Stimulated activated naive CD8-positive, alpha-beta T cell treated with anti-CD3 and anti-CD28 coated beads, Interleukin-15, amount 100 ng/mL, for 72 hours (primary cell): ENCODE results near the gene NDUFA8.

Source experiments
- ATAC-seq: fragments of 150-1000 bp; cut with Tn5 transposase; 2 replicates; pipeline ENCODE4 v1.10.0; 2021; ENCODE audit warnings: mild to moderate bottlenecking, moderate library complexity
- DNase-seq, 2 donors: peaks; one replicate each; pipeline ENCODE4 v3.0.0; 2021 to 2022
- H3K27ac Mint-ChIP-seq, 2 donors: one replicate each; pipeline ENCODE4 v1.8.0; 2022; ENCODE audit warnings: mild to moderate bottlenecking in 2 of 2, mixed read lengths in 2 of 2, moderate library complexity in 2 of 2
- H3K27me3 Mint-ChIP-seq: one replicate; pipeline ENCODE4 v1.8.0; 2022; ENCODE audit warnings: mixed read lengths
- H3K4me1 Mint-ChIP-seq: one replicate; pipeline ENCODE4 v1.8.0; 2022; ENCODE audit warnings: mild to moderate bottlenecking, mixed read lengths
- H3K4me3 Mint-ChIP-seq, 2 donors: one replicate each; pipeline ENCODE4 v1.8.0; 2022; ENCODE audit warnings: mild to moderate bottlenecking in 2 of 2, mixed read lengths in 2 of 2, moderate library complexity in 1 of 2
- H3K9me3 Mint-ChIP-seq, 2 donors: one replicate each; pipeline ENCODE4 v1.8.0; 2022; ENCODE audit warnings: mixed read lengths in 2 of 2

The NDUFA8 gene

DNA sequence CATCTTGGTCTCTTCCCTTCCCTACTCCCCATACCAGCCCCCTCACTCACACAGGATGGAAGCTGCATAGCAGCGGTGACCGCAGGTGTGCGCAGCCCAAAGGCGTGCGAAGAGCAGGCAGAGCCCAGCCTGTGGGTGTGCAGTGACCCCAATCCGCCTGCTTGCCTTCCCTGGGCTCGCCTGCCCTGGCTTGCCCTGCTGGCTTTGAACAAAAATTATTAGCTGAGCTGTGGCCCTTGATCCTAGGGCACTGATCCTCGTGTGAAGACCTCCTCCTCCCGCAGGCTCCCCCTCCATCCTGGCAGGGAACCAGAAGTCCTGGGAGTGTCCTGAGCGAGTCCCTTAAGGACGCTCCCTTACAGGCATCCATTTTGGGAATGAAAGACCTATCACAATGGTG, 32.0 kb upstream of the NDUFA8 start:
- ATAC-seq (no peak), DNase-seq (no peak)
- Mint-ChIP-seq H3K27me3 (no peaks in the 10 kb centered on the region), H3K4me3 (no peak overlapping the region), H3K4me1 (no peaks in the 10 kb centered on the region), H3K27ac (peak overlapping the region in 1 of 2 donors; percentile 78), H3K9me3 (no peaks in the 10 kb centered on the region)

DNA sequence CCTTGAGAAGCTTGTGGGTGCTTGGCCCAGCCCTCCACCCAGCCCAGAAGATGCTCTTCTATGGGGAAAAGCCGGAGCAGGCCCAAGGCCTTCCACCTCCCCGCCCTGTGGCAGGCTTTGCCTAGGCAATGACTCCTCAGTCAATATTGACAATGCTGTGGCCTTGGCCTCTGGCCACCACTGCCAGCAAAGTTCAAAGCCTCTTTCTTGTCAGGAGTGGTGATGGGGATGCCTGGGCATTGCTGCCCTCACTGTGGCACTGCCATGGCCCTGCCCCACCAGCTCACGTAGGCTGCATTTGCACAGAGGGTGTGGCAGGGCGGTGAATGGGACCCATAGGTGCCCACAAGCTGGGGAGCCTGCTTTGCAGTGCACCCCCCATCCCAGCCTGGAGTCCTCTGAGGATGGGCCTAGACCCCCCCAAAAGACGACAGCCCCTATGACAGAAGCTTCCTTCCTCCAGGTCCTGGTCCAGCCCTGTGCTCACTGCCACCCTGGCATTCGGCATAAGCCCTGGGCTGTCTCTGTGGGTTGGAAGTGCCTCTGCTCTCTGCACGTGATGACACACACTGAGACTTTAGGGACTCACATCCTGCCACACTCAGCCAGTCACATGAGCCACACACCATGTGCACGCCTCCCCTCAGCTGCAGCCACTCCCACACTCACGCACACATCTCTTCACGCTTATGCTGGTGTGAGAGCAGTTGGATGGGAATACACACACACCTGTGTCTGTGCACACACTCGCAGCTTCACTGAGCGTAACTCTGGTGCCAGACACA, 31.2 kb upstream of the NDUFA8 start:
- ATAC-seq (peak; percentile 45), DNase-seq (no peak)
- Mint-ChIP-seq H3K9me3 (no peaks in the 10 kb centered on the region), H3K27me3 (no peaks in the 10 kb centered on the region), H3K4me3 (no peak overlapping the region), H3K27ac (peak overlapping the region in 1 of 2 donors; percentile 28), H3K4me1 (no peaks in the 10 kb centered on the region)

DNA sequence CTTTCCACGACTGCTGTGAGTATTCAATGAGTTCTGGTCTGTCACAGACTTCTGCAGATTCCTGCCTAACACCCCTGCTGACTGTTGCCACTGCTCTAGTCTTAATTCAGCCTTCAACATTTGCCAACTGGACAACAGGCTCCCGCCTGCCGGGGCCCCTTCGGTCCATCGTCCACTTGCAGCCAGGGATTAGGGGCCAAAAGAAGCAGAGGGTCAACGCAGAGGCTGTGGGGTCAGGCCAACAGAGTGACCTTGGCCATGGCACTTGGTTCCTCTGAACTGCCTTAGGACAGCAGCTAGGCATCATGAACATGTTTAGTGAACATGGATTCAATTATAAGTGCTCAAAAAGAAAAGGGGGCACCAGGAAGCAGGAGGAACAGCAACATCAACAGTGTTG, 28.8 kb upstream of the NDUFA8 start:
- no peak for ATAC-seq
- H3K27me3 Mint-ChIP-seq = peaks cover 3% of the 10 kb centered on the region
- no peaks in the 10 kb centered on the region for H3K4me1 Mint-ChIP-seq
- DNase-seq = no peak
- no peak overlapping the region for H3K4me3 Mint-ChIP-seq
- no peak overlapping the region for H3K27ac Mint-ChIP-seq
- H3K9me3 Mint-ChIP-seq = no peaks in the 10 kb centered on the region

DNA sequence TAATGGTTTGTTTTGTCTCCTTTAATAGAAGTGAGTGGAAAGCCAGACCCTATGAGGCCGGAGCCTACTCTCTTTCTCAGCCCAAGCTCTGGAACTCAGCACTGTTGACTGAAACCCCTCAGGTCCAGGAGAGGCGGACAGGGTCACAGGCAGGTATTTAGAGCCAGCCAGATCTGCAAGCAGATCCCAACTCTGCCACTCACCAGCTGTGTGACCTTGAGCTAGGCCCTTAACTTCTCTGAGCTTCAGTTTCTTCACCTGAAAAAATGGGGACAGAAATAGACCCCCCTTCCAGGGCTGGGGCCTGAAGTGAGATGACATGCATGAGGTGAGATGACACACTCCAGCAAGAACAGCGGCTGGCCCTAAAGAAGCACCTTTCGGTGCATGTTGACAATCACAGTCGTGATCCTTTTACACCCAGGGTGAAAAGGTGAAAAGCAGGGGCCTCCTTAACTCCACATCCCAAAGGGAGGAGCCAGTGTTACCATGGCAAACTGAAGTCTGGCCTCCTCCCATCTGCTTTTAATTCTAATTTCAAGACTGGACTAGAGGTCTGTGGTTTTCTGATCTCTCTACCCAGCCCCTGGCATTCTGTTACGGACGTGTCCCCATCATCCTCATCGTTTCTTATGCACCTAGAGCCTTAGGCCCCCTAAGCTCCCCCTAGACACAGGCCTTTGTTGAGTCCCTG, 27.3 kb upstream of the NDUFA8 start:
- no peak for DNase-seq
- no peak overlapping the region for H3K4me3 Mint-ChIP-seq

DNA sequence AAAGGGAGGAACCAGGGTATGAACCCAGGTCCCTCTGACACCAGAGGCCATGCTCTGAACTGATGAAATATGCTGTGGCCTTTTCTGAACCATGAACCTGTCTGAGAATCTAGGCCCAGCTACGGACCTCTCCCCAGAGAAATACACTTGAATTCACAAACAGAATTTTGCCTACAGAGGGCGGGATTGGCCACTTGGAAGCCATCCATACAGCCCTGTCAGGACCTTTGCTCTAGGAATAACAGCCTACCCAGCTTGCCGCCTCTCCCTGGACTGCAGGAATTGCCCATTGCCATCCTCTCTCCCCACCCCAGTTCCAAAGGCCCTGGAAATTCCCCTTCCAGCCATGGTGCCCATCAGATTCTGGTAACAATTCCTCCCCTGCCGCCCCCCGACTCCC, 26.7 kb upstream of the NDUFA8 start:
- H3K27me3 Mint-ChIP-seq = peaks cover 14% of the 10 kb centered on the region
- DNase-seq = no peak
- H3K4me3 Mint-ChIP-seq = no peak overlapping the region

More for the DNA sequence above, 27.3 kb upstream of the NDUFA8 start:
- no peak for ATAC-seq
- Mint-ChIP-seq H3K27me3 (peaks cover 11% of the 10 kb centered on the region), H3K4me1 (no peaks in the 10 kb centered on the region), H3K27ac (no peak overlapping the region), H3K9me3 (no peaks in the 10 kb centered on the region)

DNA sequence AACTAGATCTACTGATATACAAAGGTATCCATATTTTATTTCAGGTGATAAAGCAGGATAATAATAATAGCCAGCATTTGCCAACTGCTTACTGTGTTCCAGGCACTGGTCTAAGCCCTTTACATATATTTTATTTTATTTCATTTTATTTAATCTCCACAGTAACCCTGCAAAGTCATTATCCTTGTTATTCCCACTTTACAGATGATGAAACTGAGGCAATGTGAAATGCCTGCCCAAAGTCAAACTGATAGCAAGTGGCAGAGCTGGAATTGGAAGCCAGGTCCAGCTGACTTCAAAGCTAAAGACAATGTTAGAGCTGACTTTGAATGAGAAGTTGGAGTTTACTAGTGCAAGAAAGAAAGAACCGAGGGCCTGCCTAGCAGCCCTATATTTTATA, 25.0 kb upstream of the NDUFA8 start:
- peaks cover 19% of the 10 kb centered on the region for H3K27me3 Mint-ChIP-seq
- H3K9me3 Mint-ChIP-seq = no peaks in the 10 kb centered on the region
- no peak overlapping the region for H3K27ac Mint-ChIP-seq
- no peaks in the 10 kb centered on the region for H3K4me1 Mint-ChIP-seq
- no peak overlapping the region for H3K4me3 Mint-ChIP-seq
- DNase-seq = no peak
- ATAC-seq = no peak

More for the DNA sequence above, 26.7 kb upstream of the NDUFA8 start:
- Mint-ChIP-seq H3K4me1 (no peaks in the 10 kb centered on the region), H3K9me3 (no peaks in the 10 kb centered on the region), H3K27ac (no peak overlapping the region)
- no peak for ATAC-seq

DNA sequence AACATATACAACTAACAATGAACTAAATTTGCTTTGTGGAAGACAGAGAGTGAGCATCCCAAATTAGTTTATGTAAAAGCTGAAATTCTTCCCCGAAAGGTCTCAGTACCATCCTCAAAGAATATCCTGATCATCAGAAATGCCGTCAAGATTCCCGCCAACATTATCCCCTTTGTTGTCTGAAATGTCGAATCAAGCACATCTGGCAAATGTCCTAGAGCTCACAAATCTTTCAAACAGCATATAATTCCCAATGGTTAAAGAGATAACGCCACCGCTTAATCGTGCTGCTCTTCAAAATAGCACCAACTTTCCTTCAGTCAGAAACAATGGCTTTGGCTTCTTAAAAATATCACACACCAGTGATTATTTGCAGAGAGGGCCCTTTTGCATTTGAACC, 23.9 kb upstream of the NDUFA8 start:
- DNase-seq (no peak), ATAC-seq (no peak)
- Mint-ChIP-seq H3K27me3 (peaks cover 19% of the 10 kb centered on the region), H3K4me1 (no peaks in the 10 kb centered on the region), H3K27ac (no peak overlapping the region), H3K4me3 (no peak overlapping the region), H3K9me3 (no peaks in the 10 kb centered on the region)

DNA sequence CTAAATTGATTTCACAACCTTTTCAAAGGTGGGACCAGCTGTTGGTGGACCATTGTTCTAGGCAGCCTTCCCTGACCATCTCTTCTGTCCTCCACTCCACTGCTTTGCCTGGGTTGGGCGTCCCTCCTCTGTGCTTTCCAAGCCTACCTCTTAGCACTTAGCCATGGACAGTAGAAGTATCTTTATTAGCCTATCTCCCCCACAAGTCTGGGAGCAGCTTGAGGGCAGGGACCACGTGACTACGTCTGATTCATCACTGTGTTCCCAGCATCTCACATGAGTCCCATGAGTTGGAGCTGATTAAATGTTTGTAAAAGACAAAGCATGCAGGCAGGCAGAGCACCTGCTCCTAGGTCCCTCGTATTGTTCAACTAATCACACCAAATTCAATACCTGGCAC, 21.1 kb upstream of the NDUFA8 start:
- Mint-ChIP-seq H3K27me3 (peaks cover 26% of the 10 kb centered on the region), H3K27ac (peak overlapping the region in 1 of 2 donors; percentile 49), H3K4me3 (no peak overlapping the region), H3K9me3 (no peaks in the 10 kb centered on the region), H3K4me1 (no peaks in the 10 kb centered on the region)
- DNase-seq (no peak), ATAC-seq (no peak)

DNA sequence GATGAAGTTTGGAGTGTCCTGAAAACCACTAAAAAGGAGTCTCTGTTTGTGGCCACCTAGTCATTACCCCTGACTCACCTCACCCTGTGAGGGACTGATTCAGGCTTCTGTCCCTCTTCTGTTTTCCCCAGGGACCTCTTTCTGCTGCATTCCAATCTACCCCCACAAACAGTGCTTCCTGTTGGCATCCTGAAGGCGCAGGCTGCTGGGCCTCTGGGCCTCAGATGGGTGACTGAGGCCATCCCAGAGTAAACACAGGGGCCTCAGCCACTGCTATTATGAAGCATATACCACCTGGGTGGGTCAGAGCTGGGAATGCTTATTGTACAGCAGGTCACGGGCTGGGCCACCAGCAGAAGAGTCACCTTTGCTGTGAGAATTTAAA, 20.1 kb upstream of the NDUFA8 start:
- Mint-ChIP-seq H3K27me3 (peaks cover 31% of the 10 kb centered on the region), H3K4me3 (no peak overlapping the region), H3K4me1 (no peaks in the 10 kb centered on the region), H3K9me3 (no peaks in the 10 kb centered on the region), H3K27ac (no peak overlapping the region)
- DNase-seq (no peak), ATAC-seq (no peak)

DNA sequence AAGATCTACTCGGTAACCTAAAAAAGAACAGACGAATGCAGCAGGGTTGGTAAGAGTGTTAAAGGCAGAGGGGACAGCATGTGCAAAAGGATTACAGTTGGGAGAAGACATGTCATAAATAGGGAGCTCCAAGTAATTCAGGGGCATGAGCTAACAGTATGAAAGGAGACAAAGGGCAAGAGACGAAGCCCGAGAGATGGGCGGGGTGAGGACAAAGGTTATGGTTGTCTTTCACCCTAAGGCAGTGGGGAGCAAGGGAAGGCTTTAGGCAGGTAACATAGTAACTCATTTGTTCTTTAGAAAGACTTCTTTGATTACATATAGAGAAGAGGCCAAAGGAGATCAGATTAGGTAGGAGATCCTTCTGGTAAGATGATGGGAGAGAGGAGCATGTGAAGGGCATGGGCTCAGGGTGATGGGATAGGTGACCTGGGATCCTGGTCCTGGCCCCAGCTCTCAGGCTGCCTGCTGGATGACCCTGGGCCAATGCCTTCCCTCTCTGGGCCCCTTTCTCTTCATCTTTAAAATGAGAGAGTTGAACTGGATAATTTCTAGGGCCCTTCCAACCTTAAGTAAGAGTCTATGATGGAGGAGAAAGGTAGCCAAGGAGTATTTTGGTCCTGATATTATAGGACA, 19.6 kb upstream of the NDUFA8 start:
- H3K27me3 Mint-ChIP-seq = peaks cover 35% of the 10 kb centered on the region
- H3K4me3 Mint-ChIP-seq = no peak overlapping the region
- no peak overlapping the region for H3K27ac Mint-ChIP-seq

DNA sequence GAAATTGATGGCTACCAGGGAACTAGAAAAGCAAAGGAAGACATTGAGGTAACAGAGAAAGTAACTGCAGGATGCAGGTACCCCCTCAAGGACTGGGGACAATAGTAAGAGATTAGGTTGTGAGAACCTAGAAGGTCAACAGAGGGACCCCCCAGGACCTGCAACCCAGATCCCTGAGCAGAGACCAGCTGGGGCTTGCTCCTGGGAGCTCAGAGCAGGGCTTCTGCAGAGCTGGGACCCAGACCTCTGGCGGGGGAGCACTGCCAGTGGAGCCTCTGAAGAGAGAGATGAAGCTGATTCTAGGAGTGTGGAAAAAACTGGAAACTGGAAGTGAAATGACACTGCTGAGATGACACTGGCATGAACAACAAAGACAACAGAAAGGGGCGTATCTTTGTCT, 17.3 kb upstream of the NDUFA8 start:
- DNase-seq (no peak), ATAC-seq (no peak)
- peak overlapping the region; percentile 31 to 46 for H3K27ac Mint-ChIP-seq
- no peaks in the 10 kb centered on the region for H3K4me1 Mint-ChIP-seq
- H3K9me3 Mint-ChIP-seq = no peaks in the 10 kb centered on the region
- no peak overlapping the region for H3K4me3 Mint-ChIP-seq
- H3K27me3 Mint-ChIP-seq = peaks cover 46% of the 10 kb centered on the region

More for the DNA sequence above, 19.6 kb upstream of the NDUFA8 start:
- H3K4me1 Mint-ChIP-seq = no peaks in the 10 kb centered on the region
- no peak for ATAC-seq
- no peaks in the 10 kb centered on the region for H3K9me3 Mint-ChIP-seq
- DNase-seq = no peak

DNA sequence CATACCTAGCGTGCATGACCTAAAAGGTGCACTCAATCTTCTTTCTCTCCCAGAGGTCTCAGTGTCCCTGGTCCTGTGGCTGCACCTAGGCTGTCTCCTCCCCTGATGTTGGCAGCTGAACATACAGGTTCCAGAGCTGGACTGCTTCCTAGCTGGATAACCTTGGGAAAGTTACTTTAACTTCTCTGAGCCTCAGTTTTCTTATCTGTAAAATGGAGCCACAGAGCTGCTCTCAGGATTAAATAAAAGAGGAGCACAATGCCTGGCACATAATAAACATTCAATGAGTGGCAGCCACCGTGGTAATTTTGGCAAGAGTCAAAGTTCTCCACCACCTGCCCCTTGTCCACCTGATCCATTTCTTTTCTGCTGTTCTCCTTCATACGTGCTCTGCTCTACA, 14.1 kb upstream of the NDUFA8 start:
- no peak overlapping the region for H3K27ac Mint-ChIP-seq
- peaks cover 48% of the 10 kb centered on the region for H3K27me3 Mint-ChIP-seq
- no peak overlapping the region for H3K4me3 Mint-ChIP-seq
- ATAC-seq = no peak
- H3K4me1 Mint-ChIP-seq = no peaks in the 10 kb centered on the region
- no peaks in the 10 kb centered on the region for H3K9me3 Mint-ChIP-seq
- no peak for DNase-seq

DNA sequence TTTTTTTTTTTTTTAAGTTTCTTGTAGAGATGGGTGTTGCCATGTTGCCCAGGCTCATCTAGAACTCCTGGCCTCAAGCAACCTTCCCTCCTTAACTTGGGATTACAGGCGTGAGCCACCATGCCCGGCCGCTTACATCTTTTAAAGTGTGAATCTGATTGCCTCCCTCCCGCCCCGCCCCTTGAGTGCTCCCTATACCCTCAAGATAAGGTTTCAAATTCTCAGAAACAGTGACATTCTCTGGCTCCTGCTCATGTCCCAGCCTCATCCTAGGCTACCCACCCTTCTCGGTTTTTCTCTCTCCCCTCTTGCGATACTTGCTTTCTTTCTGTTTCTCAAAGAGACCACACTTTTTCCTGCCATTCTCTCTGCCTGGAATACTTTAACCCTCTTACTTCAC, 12.6 kb upstream of the NDUFA8 start:
- Mint-ChIP-seq H3K9me3 (no peaks in the 10 kb centered on the region), H3K27me3 (peaks cover 47% of the 10 kb centered on the region), H3K4me1 (no peaks in the 10 kb centered on the region), H3K27ac (peak overlapping the region in 1 of 2 donors; percentile 6), H3K4me3 (no peak overlapping the region)
- no peak for ATAC-seq
- DNase-seq = no peak

DNA sequence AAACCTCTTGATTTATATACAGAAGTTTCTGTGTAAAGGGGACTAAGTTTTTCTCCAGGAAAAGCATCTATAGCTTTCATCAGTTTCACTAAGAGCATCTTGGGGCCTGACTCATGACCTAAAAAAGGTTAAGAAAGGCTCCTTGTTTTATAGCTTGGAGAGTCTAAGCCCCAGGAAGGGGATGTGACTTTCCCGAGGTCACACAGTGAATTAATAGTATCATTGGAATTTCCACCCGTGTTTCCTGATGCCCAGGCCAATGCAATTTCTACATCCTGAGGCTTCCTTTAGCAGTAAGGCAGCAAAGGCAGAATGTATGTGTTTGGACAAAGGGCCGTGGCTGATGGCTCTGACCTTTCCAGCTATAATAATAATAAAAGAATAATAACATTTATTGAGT, 8.8 kb upstream of the NDUFA8 start:
- peaks cover 33% of the 10 kb centered on the region for H3K27me3 Mint-ChIP-seq
- DNase-seq (no peak), ATAC-seq (no peak)
- H3K4me1 Mint-ChIP-seq = no peaks in the 10 kb centered on the region
- no peaks in the 10 kb centered on the region for H3K9me3 Mint-ChIP-seq
- H3K27ac Mint-ChIP-seq = no peak overlapping the region
- H3K4me3 Mint-ChIP-seq = no peak overlapping the region

DNA sequence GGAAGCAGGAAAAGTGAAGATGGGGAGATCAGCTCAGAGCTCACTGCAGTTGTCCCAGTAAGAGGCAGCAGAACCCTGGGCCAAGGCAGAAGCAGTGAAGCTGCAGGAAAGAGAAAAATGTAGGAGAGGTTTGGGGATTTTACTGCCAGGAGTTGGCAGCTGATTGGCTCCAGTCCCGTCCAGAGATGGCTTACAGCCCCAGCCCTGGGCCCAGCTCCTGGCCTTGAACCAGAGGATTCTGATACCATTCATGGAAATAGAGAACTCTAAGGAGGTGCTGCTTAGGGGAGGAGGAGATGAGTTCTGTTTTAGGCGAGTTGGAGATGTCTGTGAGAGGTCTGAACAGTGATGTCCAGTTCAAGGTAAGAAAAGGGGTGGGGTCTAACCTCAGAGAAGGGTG, 4.7 kb upstream of the NDUFA8 start:
- H3K9me3 Mint-ChIP-seq = peaks cover 5 to 8% of the 10 kb centered on the region in 2 donors
- H3K27ac Mint-ChIP-seq = peak overlapping the region in 1 of 2 donors; percentile 47
- peaks cover 4% of the 10 kb centered on the region for H3K4me1 Mint-ChIP-seq
- H3K4me3 Mint-ChIP-seq = no peak overlapping the region
- peaks cover 28% of the 10 kb centered on the region for H3K27me3 Mint-ChIP-seq
- ATAC-seq (no peak), DNase-seq (no peak)

DNA sequence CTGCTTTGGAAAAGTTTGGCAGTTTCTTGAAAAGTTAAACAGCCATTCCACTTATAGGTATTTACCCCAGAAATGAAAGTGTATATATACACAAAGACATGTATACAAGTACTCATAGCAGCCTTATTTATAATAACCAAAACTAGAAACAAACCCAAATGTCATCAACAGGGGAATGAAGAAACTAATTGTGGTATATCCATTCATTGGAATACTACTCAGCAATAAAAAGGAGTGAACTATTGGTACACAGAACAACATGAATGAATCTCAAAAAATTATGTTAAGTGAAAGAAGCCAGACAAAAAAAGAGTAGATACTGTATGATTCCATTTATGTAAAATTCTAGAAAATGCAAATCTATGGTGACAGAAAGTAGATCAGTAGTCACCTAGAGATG, 2.8 kb upstream of the NDUFA8 start:
- Mint-ChIP-seq H3K4me1 (peaks cover 13% of the 10 kb centered on the region), H3K9me3 (peaks cover 5 to 8% of the 10 kb centered on the region in 2 donors), H3K4me3 (no peak overlapping the region), H3K27me3 (peaks cover 28% of the 10 kb centered on the region), H3K27ac (peak overlapping the region in 1 of 2 donors; percentile 80)
- no peak for DNase-seq
- ATAC-seq = no peak
